Erythroblast (primary cell): ENCODE measurements around the gene IDUA.

ENCODE experiments used
- GATA1 ChIP-seq: IDR thresholded peaks from 2 replicates; pipeline ENCODE4 v1.6.1; 2011; ENCODE audit warnings: low read depth, mild to moderate bottlenecking, control low read depth, low read length, moderate library complexity
- POLR2A ChIP-seq: IDR thresholded peaks from 2 replicates; pipeline ENCODE4 v1.6.1; 2011; ENCODE audit warnings: mild to moderate bottlenecking, low read length

GRCh38 chr4:1029529-1029928, 42.7 kb downstream of the IDUA start:
- TF ChIP-seq POLR2A, result peak; percentile 11
- TF ChIP-seq GATA1, result no peak
